ENCODE measurements around the gene TRIM44. TPM values are rescaled to one million over a fixed set of nuclear protein-coding genes. Genes with fewer than 3 reads are reported as not detected.

Gene TRIM44
- total and polyA plus RNA-seq, 4 experiments from 2014 or later: 34.7 to 53.1 (median 48.7) TPM

DNA sequence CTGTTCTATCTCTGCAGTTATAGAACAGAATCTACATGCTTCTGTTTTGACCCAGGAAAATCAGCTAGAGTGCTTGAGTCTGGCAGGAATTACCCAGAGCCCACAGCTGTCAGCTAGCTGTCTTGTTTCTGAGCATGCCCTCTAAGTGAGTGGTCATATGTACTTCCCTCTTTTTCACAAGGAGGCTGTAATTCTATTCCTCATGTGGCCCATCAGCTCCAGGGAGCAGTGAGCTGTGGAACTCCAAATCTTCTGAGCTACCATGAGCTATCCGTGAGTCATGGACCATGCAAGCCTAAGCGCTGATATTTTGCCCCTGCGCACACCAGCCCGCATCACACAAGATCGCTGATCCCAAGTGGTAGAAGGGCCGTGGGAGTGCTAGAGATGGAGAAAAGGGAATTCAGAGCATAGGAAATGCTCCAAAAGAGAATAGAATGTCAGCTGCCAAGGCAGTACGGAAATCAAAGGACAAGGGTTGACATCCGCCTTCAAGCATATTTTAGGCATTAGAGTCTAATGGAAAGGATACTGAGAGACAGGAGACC, 38.9 kb upstream of the TRIM44 start:
- Histone ChIP-seq H3K27ac (ENCODE audit: low read depth, low read length) (no peak overlapping the region), H3K4me3 (ENCODE audit: low read length in 2 of 2) (no peak overlapping the region), H3K27me3 (ENCODE audit: insufficient read depth, low read length) (peaks cover 28% of the 10 kb centered on the region), H3K4me1 (ENCODE audit: insufficient read depth, low read length) (peaks cover 10% of the 10 kb centered on the region), H3K36me3 (ENCODE audit: insufficient read depth, low read length) (no peaks in the 10 kb centered on the region), H3K9me3 (ENCODE audit: control insufficient read depth in 1 of 2, low read length in 2 of 2) (no peaks in the 10 kb centered on the region)
- ChIA-PET POLR2A (ENCODE audit: partially characterized antibody) (no interaction called here), CTCF (ENCODE audit: partially characterized antibody) (interaction anchor here (2.1 kb wide), 1 partner anchor 198 kb away, joined by 8 read pairs; no protein-coding TSS in a partner anchor)
- H3K9me3 Mint-ChIP-seq: no peaks in the 10 kb centered on the region
- H3K27me3 Mint-ChIP-seq: peaks cover 44 to 48% of the 10 kb centered on the region in 2 donors
- H3K36me3 Mint-ChIP-seq: no peaks in the 10 kb centered on the region
- H3K4me1 Mint-ChIP-seq: peaks cover 2 to 17% (median 6%) of the 10 kb centered on the region in 4 donors
- no peak for DNase-seq
- intact Hi-C loops (cut with micrococcal nuclease): no loop called here
- no peak overlapping the region for H3K4me3 Mint-ChIP-seq
- no peak overlapping the region for H3K27ac Mint-ChIP-seq

GRCh38 chr11:35624316-35624715, 38.3 kb upstream of the TRIM44 start:
- H3K36me3 ChIP-seq (ENCODE audit: insufficient read depth, low read length): no peaks in the 10 kb centered on the region
- H3K4me3 Mint-ChIP-seq: no peak overlapping the region
- H3K9me3 ChIP-seq (ENCODE audit: control insufficient read depth in 1 of 2, low read length in 2 of 2): no peaks in the 10 kb centered on the region
- DNase-seq: no peak
- peaks cover 48 to 55% of the 10 kb centered on the region in 2 donors for H3K27me3 Mint-ChIP-seq
- intact Hi-C loops (cut with micrococcal nuclease): no loop called here
- peaks cover 7% of the 10 kb centered on the region for H3K4me1 ChIP-seq (ENCODE audit: insufficient read depth, low read length)
- no peak overlapping the region for H3K4me3 ChIP-seq (ENCODE audit: low read length in 2 of 2)
- H3K4me1 Mint-ChIP-seq: peaks cover 2 to 17% (median 6%) of the 10 kb centered on the region in 4 donors
- H3K9me3 Mint-ChIP-seq: no peaks in the 10 kb centered on the region
- ChIA-PET CTCF (ENCODE audit: partially characterized antibody) (interaction anchor here (0.7 to 2.1 kb wide), 2 partner anchors 197 to 399 kb away, joined by 3 to 8 read pairs; no protein-coding TSS in a partner anchor), POLR2A (ENCODE audit: partially characterized antibody) (no interaction called here)
- no peaks in the 10 kb centered on the region for H3K36me3 Mint-ChIP-seq
- no peak overlapping the region for H3K27ac Mint-ChIP-seq
- no peak overlapping the region for H3K27ac ChIP-seq (ENCODE audit: low read depth, low read length)
- peaks cover 28% of the 10 kb centered on the region for H3K27me3 ChIP-seq (ENCODE audit: insufficient read depth, low read length)

GRCh38 chr11:35624781-35625180, 37.8 kb upstream of the TRIM44 start:
- H3K4me3 ChIP-seq (ENCODE audit: low read length in 2 of 2): no peak overlapping the region
- peaks cover 26% of the 10 kb centered on the region for H3K27me3 ChIP-seq (ENCODE audit: insufficient read depth, low read length)
- DNase-seq: no peak
- Mint-ChIP-seq H3K4me1 (peaks cover 2 to 16% (median 5%) of the 10 kb centered on the region in 4 donors), H3K27me3 (peaks cover 51 to 58% of the 10 kb centered on the region in 2 donors), H3K4me3 (no peak overlapping the region), H3K36me3 (no peaks in the 10 kb centered on the region), H3K9me3 (no peaks in the 10 kb centered on the region), H3K27ac (no peak overlapping the region)
- no peak overlapping the region for H3K27ac ChIP-seq (ENCODE audit: low read depth, low read length)
- intact Hi-C loops (cut with micrococcal nuclease): no loop called here
- POLR2A ChIA-PET (ENCODE audit: partially characterized antibody): no interaction called here
- no peaks in the 10 kb centered on the region for H3K9me3 ChIP-seq (ENCODE audit: control insufficient read depth in 1 of 2, low read length in 2 of 2)
- H3K4me1 ChIP-seq (ENCODE audit: insufficient read depth, low read length): peaks cover 2% of the 10 kb centered on the region
- CTCF ChIA-PET (ENCODE audit: partially characterized antibody): interaction anchor here (0.6 to 2.1 kb wide), 3 partner anchors 27 to 398 kb away, joined by 3 to 8 read pairs (median 5); no protein-coding TSS in a partner anchor
- H3K36me3 ChIP-seq (ENCODE audit: insufficient read depth, low read length): no peaks in the 10 kb centered on the region

- DNase-seq: no peak
- Mint-ChIP-seq H3K27ac (no peak overlapping the region), H3K4me3 (no peak overlapping the region), H3K4me1 (peaks cover 0 to under 1% (median 0%) of the 10 kb centered on the region in 4 donors), H3K9me3 (no peaks in the 10 kb centered on the region), H3K27me3 (peaks cover 46 to 58% of the 10 kb centered on the region in 2 donors), H3K36me3 (no peaks in the 10 kb centered on the region)
- Histone ChIP-seq H3K27ac (ENCODE audit: low read depth, low read length) (no peak overlapping the region), H3K9me3 (ENCODE audit: control insufficient read depth in 1 of 2, low read length in 2 of 2) (no peaks in the 10 kb centered on the region), H3K4me1 (ENCODE audit: insufficient read depth, low read length) (no peaks in the 10 kb centered on the region), H3K36me3 (ENCODE audit: insufficient read depth, low read length) (no peaks in the 10 kb centered on the region), H3K27me3 (ENCODE audit: insufficient read depth, low read length) (peaks cover 15% of the 10 kb centered on the region), H3K4me3 (ENCODE audit: low read length in 2 of 2) (no peak overlapping the region)
- POLR2A ChIA-PET (ENCODE audit: partially characterized antibody): no interaction called here
- intact Hi-C loops (cut with micrococcal nuclease): no loop called here
- CTCF ChIA-PET (ENCODE audit: partially characterized antibody): no interaction called here
Measured at GRCh38 chr11:35626501-35626900, 36.1 kb upstream of the TRIM44 start.

GRCh38 chr11:35629511-35629910, 33.1 kb upstream of the TRIM44 start:
- Mint-ChIP-seq H3K4me1 (no peaks in the 10 kb centered on the region), H3K9me3 (no peaks in the 10 kb centered on the region), H3K27me3 (peaks cover 44 to 46% of the 10 kb centered on the region in 2 donors), H3K4me3 (no peak overlapping the region), H3K36me3 (no peaks in the 10 kb centered on the region), H3K27ac (no peak overlapping the region)
- H3K4me1 ChIP-seq (ENCODE audit: insufficient read depth, low read length): no peaks in the 10 kb centered on the region
- H3K27me3 ChIP-seq (ENCODE audit: insufficient read depth, low read length): peaks cover 8% of the 10 kb centered on the region
- no peaks in the 10 kb centered on the region for H3K9me3 ChIP-seq (ENCODE audit: control insufficient read depth in 1 of 2, low read length in 2 of 2)
- no peak overlapping the region for H3K27ac ChIP-seq (ENCODE audit: low read depth, low read length)
- intact Hi-C loops (cut with micrococcal nuclease): no loop called here
- CTCF ChIA-PET (ENCODE audit: partially characterized antibody): interaction anchor here (0.9 to 1.3 kb wide), 3 partner anchors 19 to 192 kb away, joined by 3 read pairs; no protein-coding TSS in a partner anchor
- H3K36me3 ChIP-seq (ENCODE audit: insufficient read depth, low read length): no peaks in the 10 kb centered on the region
- POLR2A ChIA-PET (ENCODE audit: partially characterized antibody): no interaction called here
- no peak for DNase-seq
- H3K4me3 ChIP-seq (ENCODE audit: low read length in 2 of 2): no peak overlapping the region

DNA sequence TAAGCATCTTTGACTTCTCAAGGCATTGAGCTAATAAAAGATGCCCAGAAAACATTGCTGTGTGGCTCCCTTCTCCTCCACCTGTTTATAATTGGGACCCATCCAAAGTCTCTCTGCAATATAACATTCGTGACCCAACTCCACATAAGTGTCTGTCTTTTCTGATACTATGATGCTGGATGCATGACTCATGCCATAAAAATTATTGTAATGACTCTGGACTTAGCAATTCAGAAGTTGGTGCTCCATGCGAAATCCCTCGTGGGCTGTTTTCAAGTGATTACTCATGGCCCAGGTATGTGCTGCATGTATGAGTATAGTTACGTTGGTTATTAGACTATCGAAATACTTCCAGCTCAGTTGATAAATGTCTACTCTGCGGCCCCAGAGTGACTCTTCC, 32.7 kb upstream of the TRIM44 start:
- peaks cover 44 to 46% of the 10 kb centered on the region in 2 donors for H3K27me3 Mint-ChIP-seq
- ChIA-PET POLR2A (ENCODE audit: partially characterized antibody) (no interaction called here), CTCF (ENCODE audit: partially characterized antibody) (interaction anchor here (0.9 to 1.3 kb wide), 2 partner anchors 20 to 192 kb away, joined by 3 read pairs; no protein-coding TSS in a partner anchor)
- intact Hi-C loops (cut with micrococcal nuclease): no loop called here
- H3K4me3 ChIP-seq (ENCODE audit: low read length in 2 of 2): no peak overlapping the region
- H3K9me3 ChIP-seq (ENCODE audit: control insufficient read depth in 1 of 2, low read length in 2 of 2): no peaks in the 10 kb centered on the region
- H3K27ac Mint-ChIP-seq: no peak overlapping the region
- no peaks in the 10 kb centered on the region for H3K4me1 Mint-ChIP-seq
- no peaks in the 10 kb centered on the region for H3K36me3 Mint-ChIP-seq
- no peaks in the 10 kb centered on the region for H3K9me3 Mint-ChIP-seq
- DNase-seq: no peak
- no peak overlapping the region for H3K27ac ChIP-seq (ENCODE audit: low read depth, low read length)
- no peak overlapping the region for H3K4me3 Mint-ChIP-seq
- H3K4me1 ChIP-seq (ENCODE audit: insufficient read depth, low read length): no peaks in the 10 kb centered on the region
- H3K27me3 ChIP-seq (ENCODE audit: insufficient read depth, low read length): peaks cover 5% of the 10 kb centered on the region
- no peaks in the 10 kb centered on the region for H3K36me3 ChIP-seq (ENCODE audit: insufficient read depth, low read length)

DNA sequence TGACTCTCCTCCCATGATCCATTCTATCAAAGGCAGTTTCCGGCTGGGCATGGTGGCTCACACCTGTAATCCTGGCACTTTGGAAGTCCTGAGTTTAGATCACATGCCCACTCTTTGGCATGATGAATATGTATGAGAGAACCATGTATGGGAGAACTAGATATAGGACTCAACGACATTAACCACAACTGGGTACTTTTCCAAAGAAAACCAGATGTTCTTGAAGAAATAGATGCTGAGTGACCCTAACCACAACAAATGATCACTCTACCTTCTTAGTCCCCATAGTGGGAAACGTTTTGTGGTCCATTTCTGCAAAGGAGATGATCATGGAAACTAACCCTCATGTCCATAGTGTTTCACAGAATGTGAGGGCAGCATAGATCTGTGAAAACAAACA, 30.7 kb upstream of the TRIM44 start:
- Histone ChIP-seq H3K36me3 (ENCODE audit: insufficient read depth, low read length) (no peaks in the 10 kb centered on the region), H3K4me3 (ENCODE audit: low read length in 2 of 2) (no peak overlapping the region), H3K9me3 (ENCODE audit: control insufficient read depth in 1 of 2, low read length in 2 of 2) (no peaks in the 10 kb centered on the region), H3K27ac (ENCODE audit: low read depth, low read length) (no peak overlapping the region), H3K4me1 (ENCODE audit: insufficient read depth, low read length) (no peaks in the 10 kb centered on the region), H3K27me3 (ENCODE audit: insufficient read depth, low read length) (peaks cover 8% of the 10 kb centered on the region)
- CTCF ChIA-PET (ENCODE audit: partially characterized antibody): no interaction called here
- no peak for DNase-seq
- Mint-ChIP-seq H3K27ac (no peak overlapping the region), H3K4me3 (no peak overlapping the region), H3K27me3 (peaks cover 46 to 48% of the 10 kb centered on the region in 2 donors), H3K4me1 (no peaks in the 10 kb centered on the region), H3K36me3 (no peaks in the 10 kb centered on the region), H3K9me3 (no peaks in the 10 kb centered on the region)
- POLR2A ChIA-PET (ENCODE audit: partially characterized antibody): no interaction called here
- intact Hi-C loops (cut with micrococcal nuclease): no loop called here
